Cardiac septum (tissue), 1 donor: Measurements from ENCODE around the gene STRN3. TPM values are rescaled to one million over a fixed set of nuclear protein-coding genes. Genes with fewer than 3 reads are reported as not detected.

Experiments
- DNase-seq: peaks from one replicate; pipeline ENCODE4 v3.0.0-alpha.2; 2020; ENCODE audit warnings: low spot score
- intact Hi-C: fragments of 100-400 bp; cut with DNase I; formaldehyde crosslinking; loops from one replicate; pipeline ENCODE4 v1.14.0; 2022
- total RNA-seq: library from RNA; stranded (reverse); fragmentation: NEBNext Ultra II Directional; extraction: Animal tissue kit (Norgen Biotek cat#: 25700); gene quantifications from one replicate; pipeline ENCODE4 v1.2.1, GENCODE V29; 2021
- donor health status: DM: no; HTN: no; CAD: no.

Gene STRN3
- total RNA-seq, 1 donor from 2014 or later, result 55.0 TPM

- no peak for DNase-seq
- intact Hi-C loops, result no loop called here
These were observed 137.5 kb downstream of the STRN3 start for GRCh38 chr14:30888480-30889243.

- no peak for DNase-seq
- intact Hi-C loops, result no loop called here
These were observed 140.1 kb downstream of the STRN3 start for GRCh38 chr14:30885840-30886740.

GRCh38 chr14:30884901-30885300 is 141.3 kb downstream of the STRN3 start:
- intact Hi-C loops, result no loop called here
- DNase-seq, result no peak

GRCh38 chr14:30883508-30884294 is 142.5 kb downstream of the STRN3 start:
- intact Hi-C loops, result no loop called here
- DNase-seq, result no peak

- DNase-seq, result no peak
- intact Hi-C loops, result no loop called here
These were observed 143.7 kb downstream of the STRN3 start for GRCh38 chr14:30882431-30882830.

- DNase-seq, result no peak
- intact Hi-C loops, result no loop called here
These were observed 149.5 kb downstream of the STRN3 start for GRCh38 chr14:30876692-30877091.

- no peak for DNase-seq
- intact Hi-C loops, result no loop called here
These were observed 150.5 kb downstream of the STRN3 start for GRCh38 chr14:30875788-30876053.

- DNase-seq, result no peak
- intact Hi-C loops, result no loop called here
These were observed 151.0 kb downstream of the STRN3 start for GRCh38 chr14:30874999-30875787.

- no peak for DNase-seq
- intact Hi-C loops, result no loop called here
These were observed 151.8 kb downstream of the STRN3 start, which contains the start of gene COCH for GRCh38 chr14:30874120-30874998. Gene COCH (plus strand): TSS chr14:30874559. CDS start chr14:30874939, 380 bp downstream.

GRCh38 chr14:30873308-30874119 is 152.7 kb downstream of the STRN3 start:
- intact Hi-C loops, result no loop called here
- no peak for DNase-seq

- DNase-seq, result no peak
- intact Hi-C loops, result no loop called here
These were observed 153.6 kb downstream of the STRN3 start for GRCh38 chr14:30872602-30873001.

- no peak for DNase-seq
- intact Hi-C loops, result no loop called here
These were observed 156.5 kb downstream of the STRN3 start for GRCh38 chr14:30869551-30870155.

GRCh38 chr14:30868736-30869135 is 157.4 kb downstream of the STRN3 start:
- no peak for DNase-seq
- intact Hi-C loops, result no loop called here

GRCh38 chr14:30864934-30865333 is 161.2 kb downstream of the STRN3 start:
- intact Hi-C loops, result no loop called here
- no peak for DNase-seq

- intact Hi-C loops, result no loop called here
These were observed 165.0 kb downstream of the STRN3 start for GRCh38 chr14:30861200-30861599.

GRCh38 chr14:30855345-30856037 is 170.7 kb downstream of the STRN3 start:
- DNase-seq, result no peak
- intact Hi-C loops, result no loop called here

More at GRCh38 chr14:30861200-30861599, 165.0 kb downstream of the STRN3 start:
- no peak for DNase-seq

- intact Hi-C loops, result no loop called here
These were observed 171.7 kb downstream of the STRN3 start for GRCh38 chr14:30854492-30854891.

More at GRCh38 chr14:30854492-30854891, 171.7 kb downstream of the STRN3 start:
- no peak for DNase-seq
